ENCODE results near the gene LDB2.

Gene LDB2

DNA sequence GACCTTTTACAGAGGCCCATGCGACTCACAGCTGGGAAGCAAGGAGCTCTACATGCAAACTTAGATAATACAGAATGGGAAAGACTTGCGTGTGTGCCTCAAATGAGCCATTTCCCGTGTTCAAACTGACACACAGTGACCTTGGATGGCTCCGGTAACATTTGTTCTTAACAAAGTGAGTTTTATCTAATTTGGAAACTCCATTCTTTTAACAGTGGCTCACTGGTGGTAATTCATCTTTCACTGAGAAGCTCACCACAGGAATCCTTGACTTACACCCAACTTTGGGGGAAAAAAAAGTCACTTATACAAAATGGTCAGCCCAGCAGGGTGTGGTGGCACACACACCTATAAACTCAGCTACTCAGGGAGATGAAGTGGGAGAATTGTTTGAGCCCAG, 190.6 kb downstream of the LDB2 start:
- no peak for DNase-seq
- Histone ChIP-seq H3K9me3 (ENCODE audit: severe bottlenecking) (no peaks in the 10 kb centered on the region), H3K27ac (no peak overlapping the region), H3K4me3 (ENCODE audit: low read depth, low read length) (no peak overlapping the region), H3K27me3 (ENCODE audit: insufficient read depth, low read depth, severe bottlenecking) (peaks cover 32% of the 10 kb centered on the region), H3K36me3 (no peaks in the 10 kb centered on the region)
- TF ChIP-seq CTCF (IDR thresholded peaks at IDR 0.05; ENCODE audit: low read depth, low read length) = no peak

DNA sequence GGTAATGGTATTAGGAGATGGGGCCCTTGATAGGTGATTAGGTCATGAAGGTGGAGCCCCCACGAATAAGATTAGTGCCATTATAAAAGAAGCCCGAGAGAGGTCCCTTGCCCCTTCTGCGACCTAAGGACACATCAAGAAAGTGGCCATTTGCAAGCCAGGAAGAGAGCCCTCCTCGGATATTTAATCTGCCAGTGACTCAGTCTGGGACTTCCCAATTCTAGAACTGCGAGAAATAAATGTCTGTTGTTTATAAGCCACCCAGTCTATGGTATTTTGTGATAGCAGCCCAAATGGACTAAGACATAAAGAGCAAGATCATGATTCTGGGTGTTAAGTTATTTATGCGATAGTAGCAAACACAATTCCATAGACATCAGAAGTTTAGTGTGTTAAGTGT, 192.2 kb downstream of the LDB2 start:
- no peak overlapping the region for H3K4me3 ChIP-seq (ENCODE audit: low read depth, low read length)
- no peak for DNase-seq
- TF ChIP-seq CTCF (IDR thresholded peaks at IDR 0.05; ENCODE audit: low read depth, low read length) = no peak
- no peak overlapping the region for H3K27ac ChIP-seq
- H3K9me3 ChIP-seq (ENCODE audit: severe bottlenecking) = no peaks in the 10 kb centered on the region
- peaks cover 34% of the 10 kb centered on the region for H3K27me3 ChIP-seq (ENCODE audit: insufficient read depth, low read depth, severe bottlenecking)
- H3K36me3 ChIP-seq = no peaks in the 10 kb centered on the region

DNA sequence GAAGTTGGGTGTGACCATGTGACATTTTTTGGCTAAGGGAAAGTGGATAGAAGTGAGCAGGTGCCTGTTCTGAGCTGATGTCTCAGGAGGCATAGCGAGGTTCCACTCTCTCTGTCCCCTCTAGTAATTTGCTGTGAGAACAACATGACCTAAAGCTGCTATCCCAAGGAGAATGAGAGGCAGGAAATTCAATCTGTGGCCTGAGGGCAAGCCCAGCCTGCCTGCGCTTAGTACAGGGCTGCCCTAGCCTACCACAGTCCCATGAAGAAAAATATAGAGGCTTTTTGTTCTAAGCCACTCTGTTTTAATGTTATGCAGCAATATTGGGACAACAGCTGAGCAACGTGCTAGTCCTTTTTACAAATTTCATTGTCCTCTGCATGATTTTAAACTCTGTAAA, 193.1 kb downstream of the LDB2 start:
- no peaks in the 10 kb centered on the region for H3K9me3 ChIP-seq (ENCODE audit: severe bottlenecking)
- no peak for TF ChIP-seq CTCF (IDR thresholded peaks at IDR 0.05; ENCODE audit: low read depth, low read length)
- H3K27me3 ChIP-seq (ENCODE audit: insufficient read depth, low read depth, severe bottlenecking) = peaks cover 33% of the 10 kb centered on the region
- no peaks in the 10 kb centered on the region for H3K36me3 ChIP-seq
- no peak for DNase-seq
- no peak overlapping the region for H3K4me3 ChIP-seq (ENCODE audit: low read depth, low read length)
- H3K27ac ChIP-seq = no peak overlapping the region

GRCh38 chr4:16704489-16704888, 194.0 kb downstream of the LDB2 start:
- no peaks in the 10 kb centered on the region for H3K36me3 ChIP-seq
- H3K9me3 ChIP-seq (ENCODE audit: severe bottlenecking) = no peaks in the 10 kb centered on the region
- H3K27me3 ChIP-seq (ENCODE audit: insufficient read depth, low read depth, severe bottlenecking) = peaks cover 34% of the 10 kb centered on the region
- no peak overlapping the region for H3K4me3 ChIP-seq (ENCODE audit: low read depth, low read length)
- DNase-seq = no peak
- no peak overlapping the region for H3K27ac ChIP-seq
- TF ChIP-seq CTCF (IDR thresholded peaks at IDR 0.05; ENCODE audit: low read depth, low read length) = no peak

DNA sequence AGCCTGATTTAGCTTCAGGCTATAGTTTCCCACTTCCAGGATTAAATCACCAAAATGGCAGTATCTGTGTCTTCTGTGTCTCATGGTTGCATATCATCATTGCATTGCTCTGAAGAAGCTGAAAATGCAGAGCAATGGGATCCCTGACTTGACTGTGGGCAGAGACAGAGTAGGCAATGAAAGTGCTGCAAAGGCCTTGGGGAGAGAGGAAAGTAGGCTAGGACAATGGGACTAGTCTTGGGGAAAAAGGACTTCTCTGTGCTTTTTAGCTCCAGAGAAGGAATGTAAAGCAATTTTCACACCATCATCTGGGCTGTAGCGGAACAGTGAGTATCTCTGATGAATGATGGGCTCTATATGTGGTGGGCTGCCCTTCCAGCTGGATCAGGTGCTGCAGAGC, 202.5 kb downstream of the LDB2 start:
- TF ChIP-seq CTCF (IDR thresholded peaks at IDR 0.05; ENCODE audit: low read depth, low read length) = no peak
- H3K27ac ChIP-seq = no peak overlapping the region
- H3K27me3 ChIP-seq (ENCODE audit: insufficient read depth, low read depth, severe bottlenecking) = peaks cover 20% of the 10 kb centered on the region
- no peak overlapping the region for H3K4me3 ChIP-seq (ENCODE audit: low read depth, low read length)
- H3K9me3 ChIP-seq (ENCODE audit: severe bottlenecking) = no peaks in the 10 kb centered on the region
- DNase-seq = no peak
- H3K36me3 ChIP-seq = no peaks in the 10 kb centered on the region

GRCh38 chr4:16694884-16695276, 203.6 kb downstream of the LDB2 start:
- Histone ChIP-seq H3K27ac (no peak overlapping the region), H3K4me3 (ENCODE audit: low read depth, low read length) (no peak overlapping the region), H3K9me3 (ENCODE audit: severe bottlenecking) (no peaks in the 10 kb centered on the region), H3K36me3 (no peaks in the 10 kb centered on the region), H3K27me3 (ENCODE audit: insufficient read depth, low read depth, severe bottlenecking) (peaks cover 16% of the 10 kb centered on the region)
- no peak for TF ChIP-seq CTCF (IDR thresholded peaks at IDR 0.05; ENCODE audit: low read depth, low read length)
- no peak for DNase-seq
